A673 (cell line): Measurements from ENCODE around the gene DET1. TPM values are rescaled to one million over a fixed set of nuclear protein-coding genes. Genes with fewer than 3 reads are reported as not detected.

Source experiments
- BruUV-seq: library from RNA; stranded (reverse); fragments of 400-500 nt; replicated peaks from 2 replicates; lab custom pipeline; 2021; lab: Mats Ljungman, UMichigan
- CTCF ChIA-PET: fragments of 300-600 bp; sonication (Branson Sonifier 250); formaldehyde crosslinking; loops from one replicate; lab custom pipeline; 2022; ENCODE audit warnings: antibody characterized with exemption; lab: Charles Lee
- POLR2A ChIA-PET: fragments of 300-600 bp; sonication (Branson Sonifier 250); formaldehyde crosslinking; loops from one replicate; lab custom pipeline; 2022; ENCODE audit warnings: antibody characterized with exemption; ENCODE audit not compliant: low non-redundant PET; lab: Charles Lee
- DNase-seq: peaks from one replicate; pipeline ENCODE4 v3.0.0-alpha.2; 2015; ENCODE audit warnings: low spot score
- H3K27ac ChIP-seq: fragments of 200-600 bp; sonication (generic); 2 replicates; pipeline ENCODE4 v1.5.1; 2016; ENCODE audit warnings: mixed run types, low read depth, mild to moderate bottlenecking, mixed read lengths, antibody characterized with exemption, low read length; ENCODE audit not compliant: poor library complexity, severe bottlenecking
- H3K27me3 ChIP-seq: fragments of 200-600 bp; sonication (generic); replicated peaks from 2 replicates; pipeline ENCODE4 v1.6.1; 2017; ENCODE audit warnings: mixed run types, low read depth, mild to moderate bottlenecking, mixed read lengths, antibody characterized with exemption, low read length; ENCODE audit not compliant: insufficient read depth, poor library complexity
- H3K36me3 ChIP-seq: fragments of 200-600 bp; sonication (generic); 2 replicates; pipeline ENCODE4 v1.6.1; 2016; ENCODE audit warnings: mixed run types, mild to moderate bottlenecking, mixed read lengths, antibody characterized with exemption, low read length; ENCODE audit not compliant: insufficient read depth, poor library complexity, severe bottlenecking
- H3K4me1 ChIP-seq: fragments of 200-600 bp; sonication (generic); 2 replicates; pipeline ENCODE4 v1.6.1; 2017; ENCODE audit warnings: mixed run types, mild to moderate bottlenecking, mixed read lengths, antibody characterized with exemption, low read length; ENCODE audit not compliant: insufficient read depth, poor library complexity, severe bottlenecking
- H3K4me3 ChIP-seq: fragments of 200-600 bp; sonication (generic); 2 replicates; pipeline ENCODE4 v1.5.1; 2016; ENCODE audit warnings: low read depth, mixed run types, mild to moderate bottlenecking, mixed read lengths, low read length; ENCODE audit not compliant: poor library complexity, severe bottlenecking
- H3K9me3 ChIP-seq: fragments of 200-600 bp; sonication (generic); 2 replicates; pipeline ENCODE4 v1.6.1; 2016; ENCODE audit warnings: mixed run types, low read depth, mild to moderate bottlenecking, mixed read lengths, antibody characterized with exemption, low read length; ENCODE audit not compliant: poor library complexity, severe bottlenecking
- CTCF ChIP-seq: fragments of 300-800, 200-600 bp; sonication (generic); conservative IDR thresholded peaks from 2 replicates; pipeline ENCODE4 v1.5.1; 2017; ENCODE audit warnings: low read depth, mild to moderate bottlenecking, antibody characterized with exemption, low read length, moderate library complexity, mixed read lengths
- EZH2 ChIP-seq: fragments of 200-600 bp; sonication (generic); IDR thresholded peaks from 2 replicates; pipeline ENCODE4 v1.6.1; 2017; ENCODE audit warnings: borderline replicate concordance, low read depth, mild to moderate bottlenecking, mixed read lengths, antibody characterized with exemption, low read length; ENCODE audit not compliant: poor library complexity, severe bottlenecking
- intact Hi-C: fragments of 100-400 bp; cut with micrococcal nuclease; formaldehyde crosslinking; loops from one replicate; pipeline ENCODE4 v1.10.0; 2022; ENCODE audit not compliant: unreplicated experiment
- total RNA-seq: library from RNA; stranded (reverse); gene quantifications from 2 replicates; pipeline ENCODE4 v1.2.3, GENCODE V29; 2021

The DET1 gene
- total RNA-seq, 1 experiment from 2014 or later = 7.7 TPM

DNA sequence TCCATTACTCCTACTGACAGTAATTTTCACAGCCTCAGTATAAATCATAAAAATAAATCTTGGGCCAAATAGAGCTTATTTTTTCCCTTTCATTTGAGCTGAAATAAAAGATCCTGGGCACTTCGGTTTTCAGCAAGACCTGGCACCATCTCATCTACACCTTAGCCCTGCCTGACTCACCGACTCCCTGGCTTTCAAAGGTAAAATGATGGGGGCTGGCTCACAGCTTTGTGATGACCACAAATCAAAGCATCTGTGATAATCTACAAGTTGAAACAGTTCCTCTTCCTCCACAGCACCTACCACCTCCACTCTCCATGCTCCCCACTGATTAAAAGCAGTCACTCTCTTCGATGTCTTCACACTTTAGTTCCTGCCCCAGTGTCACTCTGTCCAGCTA lies 27.6 kb downstream of the DET1 start:
- no TSS peak for BruUV-seq
- DNase-seq = no peak
- CTCF ChIA-PET = no interaction called here
- H3K4me1 ChIP-seq = no peaks in the 10 kb centered on the region
- POLR2A ChIA-PET = no interaction called here
- H3K4me3 ChIP-seq = no peak overlapping the region
- no peaks in the 10 kb centered on the region for H3K9me3 ChIP-seq
- no peak overlapping the region for H3K27ac ChIP-seq
- H3K27me3 ChIP-seq = no peaks in the 10 kb centered on the region
- no peaks in the 10 kb centered on the region for H3K36me3 ChIP-seq
- TF ChIP-seq CTCF (no peak), EZH2 (no peak)
- intact Hi-C loops = no loop called here

GRCh38 chr15:88513195-88513594 lies 33.3 kb downstream of the DET1 start:
- H3K4me1 ChIP-seq = no peaks in the 10 kb centered on the region
- POLR2A ChIA-PET = no interaction called here
- no peaks in the 10 kb centered on the region for H3K36me3 ChIP-seq
- H3K27me3 ChIP-seq = no peaks in the 10 kb centered on the region
- intact Hi-C loops = no loop called here
- no peak for TF ChIP-seq CTCF
- TF ChIP-seq EZH2 = no peak
- DNase-seq = no peak
- BruUV-seq = no TSS peak
- no peak overlapping the region for H3K27ac ChIP-seq
- no peaks in the 10 kb centered on the region for H3K9me3 ChIP-seq
- CTCF ChIA-PET = no interaction called here
- H3K4me3 ChIP-seq = no peak overlapping the region

DNA sequence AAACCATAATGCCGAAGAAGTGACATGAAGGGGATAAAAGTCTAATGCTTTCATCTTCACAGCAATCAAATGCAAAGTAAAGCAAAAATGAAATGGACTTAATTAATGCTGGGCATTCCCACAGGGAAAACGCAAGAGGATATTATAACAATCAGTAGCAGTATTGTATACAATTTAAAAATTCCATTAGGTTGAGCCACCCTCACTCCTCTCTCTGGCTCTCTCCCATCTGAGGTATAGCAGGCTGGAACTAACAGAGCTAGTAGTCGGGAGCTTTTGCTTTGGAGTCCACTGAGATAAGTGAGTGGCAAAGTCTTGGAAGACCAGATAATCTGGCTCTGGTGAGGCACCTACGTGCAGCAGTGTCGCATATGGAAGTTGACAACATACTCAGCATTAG lies 33.9 kb downstream of the DET1 start:
- DNase-seq = no peak
- POLR2A ChIA-PET = no interaction called here
- CTCF ChIA-PET = no interaction called here
- intact Hi-C loops = no loop called here
- TF ChIP-seq CTCF (no peak), EZH2 (no peak)
- Histone ChIP-seq H3K27me3 (no peaks in the 10 kb centered on the region), H3K27ac (no peak overlapping the region), H3K4me1 (no peaks in the 10 kb centered on the region), H3K36me3 (no peaks in the 10 kb centered on the region), H3K4me3 (no peak overlapping the region), H3K9me3 (no peaks in the 10 kb centered on the region)
- no TSS peak for BruUV-seq
